SHP77 treated with DMSO at 0.1 percent for 48 hours (cell line): ENCODE data around the gene VTN.

Experiments used
- DNase-seq: peaks from one replicate; lab custom pipeline; 2025; lab: John Stamatoyannopoulos, UW

The VTN gene

GRCh38 chr17:28368915-28369683, 1.0 kb downstream of the VTN start:
- DNase-seq = no peak

DNA sequence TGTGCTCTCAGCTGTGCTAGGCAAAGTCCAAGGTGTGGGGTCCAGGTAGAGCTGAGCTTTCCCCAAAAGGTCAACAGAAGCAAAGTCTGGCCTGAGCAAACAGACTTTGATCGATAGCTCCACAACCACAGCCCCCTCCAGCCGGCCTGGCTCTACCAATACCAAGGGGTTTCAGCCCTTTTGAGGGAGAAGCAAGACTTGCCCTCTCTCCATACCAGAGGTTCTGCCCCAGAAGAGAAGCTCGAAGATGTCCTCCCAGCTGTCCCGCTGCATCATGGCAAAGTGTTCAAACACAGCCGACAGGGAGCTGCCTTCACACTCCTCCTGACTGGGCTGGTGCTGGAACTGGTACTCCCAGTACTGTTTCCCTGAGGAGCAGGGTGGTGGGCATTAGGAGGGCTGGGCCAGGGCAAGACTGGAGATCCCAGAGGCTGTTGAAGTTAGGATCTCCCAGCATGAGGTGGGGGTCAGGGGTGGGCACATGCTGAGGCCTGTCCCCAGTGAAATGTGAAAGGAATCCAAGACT, 1.7 kb downstream of the VTN start:
- no peak for DNase-seq

GRCh38 chr17:28367641-28368305, 2.3 kb downstream of the VTN start:
- DNase-seq = no peak

DNA sequence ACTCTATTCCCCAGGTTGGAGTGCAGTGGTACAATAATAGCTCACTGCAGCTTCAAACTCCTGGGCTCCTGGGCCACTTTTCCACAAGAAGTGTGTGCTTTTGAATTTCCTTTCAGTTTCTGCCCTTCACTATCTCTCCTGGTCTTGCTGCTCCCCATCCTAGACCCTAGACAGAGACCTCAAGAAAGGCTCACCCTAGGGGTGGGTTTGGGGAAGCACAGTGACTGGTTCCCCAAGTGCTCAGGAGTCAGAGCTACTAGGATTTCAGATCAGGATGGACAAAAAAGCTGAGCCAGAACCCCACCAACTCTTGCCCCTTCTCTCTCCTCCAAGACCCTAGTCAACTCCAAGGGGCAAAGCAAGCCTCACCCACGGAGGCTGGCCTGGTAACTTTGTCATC, 3.5 kb downstream of the VTN start:
- no peak for DNase-seq

GRCh38 chr17:28365487-28365886, 4.6 kb downstream of the VTN start:
- no peak for DNase-seq

GRCh38 chr17:28364665-28365363, 5.3 kb downstream of the VTN start, which contains the start of gene SEBOX:
TSS of gene SEBOX (minus strand) at chr17:28365199. CDS start at chr17:28365151, 48 bp downstream.
- no peak for DNase-seq

GRCh38 chr17:28363776-28364650, 6.1 kb downstream of the VTN start:
- DNase-seq = no peak

DNA sequence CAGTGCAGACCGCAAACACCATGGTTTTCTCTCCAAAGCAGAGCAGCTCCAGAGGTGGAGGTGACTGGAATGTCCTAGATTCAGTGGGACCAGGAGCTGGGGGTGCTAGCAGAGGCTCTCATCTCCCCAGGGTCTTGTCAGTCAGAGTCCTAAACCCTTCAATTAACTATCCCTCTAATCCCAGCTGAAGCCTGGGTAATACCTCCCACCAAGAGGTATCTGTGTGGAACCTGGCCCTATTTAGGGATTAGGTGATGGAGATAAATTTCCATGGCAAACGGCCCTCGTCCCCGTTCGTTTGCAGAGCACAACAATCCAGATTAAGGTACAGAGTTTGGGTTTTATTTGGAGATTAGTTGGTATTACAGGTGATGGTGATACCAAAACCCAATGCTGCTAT, 6.9 kb downstream of the VTN start:
- DNase-seq = no peak

- no peak for DNase-seq
These were observed 12.3 kb downstream of the VTN start for GRCh38 chr17:28357901-28358197.

DNA sequence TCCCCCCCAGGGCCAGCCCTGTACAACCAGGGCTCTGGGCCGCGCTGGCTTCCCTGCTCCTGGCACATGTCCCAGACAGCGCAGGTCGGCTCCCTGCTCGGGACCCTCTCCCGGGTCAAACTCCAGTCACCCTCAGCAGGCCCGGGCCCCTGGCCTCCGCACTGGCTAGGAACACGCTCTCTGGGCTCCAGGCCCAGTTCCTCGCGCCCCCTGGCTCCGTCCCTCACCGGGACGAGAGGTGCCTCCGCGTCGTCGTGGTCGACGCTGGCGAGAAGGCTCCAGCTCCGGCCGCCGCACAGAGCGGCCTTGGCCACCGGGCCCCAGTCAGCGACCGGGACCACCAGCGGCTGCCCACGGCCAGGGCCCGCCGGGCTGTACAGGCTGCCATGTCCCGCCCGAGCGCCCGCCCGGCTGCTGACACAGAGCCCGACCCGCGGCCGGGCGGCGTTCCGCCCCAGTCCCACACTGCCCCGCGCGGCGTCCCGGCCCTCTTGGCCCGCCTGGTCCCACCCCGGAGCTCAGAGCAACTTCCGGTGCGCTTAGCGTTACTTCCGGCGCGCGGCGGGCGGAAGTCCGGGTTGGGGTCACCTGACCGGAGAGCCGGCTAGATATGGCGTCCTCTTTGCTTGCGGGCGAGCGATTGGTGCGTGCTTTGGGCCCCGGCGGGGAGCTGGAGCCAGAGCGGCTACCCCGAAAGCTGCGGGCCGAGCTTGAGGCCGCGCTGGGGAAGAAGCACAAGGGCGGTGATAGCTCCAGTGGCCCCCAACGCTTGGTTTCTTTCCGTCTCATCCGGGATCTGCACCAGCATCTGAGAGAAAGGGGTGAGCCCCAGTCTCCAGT, 12.8 kb downstream of the VTN start, which contains the start of gene POLDIP2:
Gene POLDIP2, minus strand, starts transcription at position 467 of the 840 bp plus-strand sequence. Its CDS starts 79 bp downstream, at position 388.
- peak; percentile 83 for DNase-seq

DNA sequence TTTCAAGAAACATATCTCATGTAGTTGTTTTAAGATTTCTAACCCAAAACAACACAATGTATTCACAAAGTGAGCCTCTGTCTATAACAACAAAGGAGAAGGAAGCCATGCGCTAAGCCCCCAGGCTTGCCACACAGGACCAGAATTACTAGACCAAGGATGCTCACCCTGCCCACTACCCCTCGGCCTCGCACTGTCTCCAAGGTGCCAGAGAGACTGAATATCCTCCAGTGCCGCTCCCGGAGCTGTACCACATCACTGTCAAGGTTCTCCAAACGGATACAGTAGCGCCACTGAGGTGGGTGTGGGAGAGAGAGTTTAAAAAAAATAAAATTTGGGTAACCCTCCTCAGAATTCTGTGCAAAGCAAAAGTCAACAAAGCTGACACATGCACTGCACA, 19.8 kb downstream of the VTN start:
- no peak for DNase-seq

DNA sequence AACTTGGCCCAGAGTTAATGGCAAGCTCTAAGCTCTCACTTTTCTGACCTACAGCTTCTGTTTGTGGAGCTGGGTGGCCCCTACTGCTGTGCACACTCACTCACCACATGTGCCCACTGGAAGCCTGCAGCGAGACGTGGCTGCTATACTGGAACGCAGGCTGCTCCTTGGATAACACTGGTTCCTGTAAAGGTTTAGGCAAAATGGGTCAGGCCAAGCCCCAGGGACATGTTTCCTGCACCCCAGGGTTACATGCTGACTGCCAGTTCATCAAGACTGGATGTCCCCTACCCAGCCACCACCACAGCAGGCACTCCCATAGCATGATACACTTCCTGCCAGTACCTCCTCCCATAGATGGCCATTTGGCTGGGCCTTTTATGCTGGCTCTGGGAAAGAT, 21.1 kb downstream of the VTN start:
- DNase-seq = no peak

- DNase-seq = no peak
These were observed 22.7 kb downstream of the VTN start for GRCh38 chr17:28347261-28347891.

- DNase-seq = no peak
These were observed 23.3 kb downstream of the VTN start for GRCh38 chr17:28346746-28347246.

- no peak for DNase-seq
These were observed 23.9 kb downstream of the VTN start for GRCh38 chr17:28346199-28346580.

DNA sequence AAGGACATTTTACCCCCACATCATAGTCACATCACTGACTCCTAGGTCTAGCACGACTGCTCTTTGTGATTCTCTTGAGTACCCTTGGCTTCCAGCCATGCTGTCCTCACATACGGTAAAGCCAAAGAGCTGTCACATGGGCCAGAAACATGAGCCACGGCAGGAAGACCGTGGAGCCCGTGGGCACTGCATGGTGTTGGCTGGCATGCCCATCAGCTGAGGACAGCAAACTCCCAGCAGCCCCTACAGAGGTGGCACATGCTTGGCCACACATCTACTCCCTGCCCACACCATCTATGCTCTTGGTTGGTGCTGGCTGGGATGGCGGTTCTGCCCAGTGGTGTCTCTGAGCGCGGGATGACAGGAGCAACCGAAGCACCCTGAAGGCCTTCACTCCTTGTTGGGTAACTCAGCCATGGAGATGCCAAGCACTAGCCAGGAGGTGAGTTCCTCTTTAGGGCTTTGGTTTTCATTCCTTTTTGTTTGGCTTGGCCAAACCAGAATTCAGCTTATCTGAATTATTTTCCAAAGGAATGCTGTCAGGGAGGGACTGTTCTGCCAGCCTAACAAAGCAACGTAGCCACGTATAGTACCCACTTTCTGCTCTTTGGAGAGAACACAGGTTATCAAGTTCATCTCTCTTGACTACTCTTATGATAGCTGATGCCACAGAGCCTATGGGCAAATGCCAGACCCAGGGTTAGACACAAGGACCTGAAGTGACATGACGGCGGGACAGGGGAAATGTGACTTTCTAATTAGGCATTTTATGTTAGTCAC, 24.5 kb downstream of the VTN start:
- no peak for DNase-seq

DNA sequence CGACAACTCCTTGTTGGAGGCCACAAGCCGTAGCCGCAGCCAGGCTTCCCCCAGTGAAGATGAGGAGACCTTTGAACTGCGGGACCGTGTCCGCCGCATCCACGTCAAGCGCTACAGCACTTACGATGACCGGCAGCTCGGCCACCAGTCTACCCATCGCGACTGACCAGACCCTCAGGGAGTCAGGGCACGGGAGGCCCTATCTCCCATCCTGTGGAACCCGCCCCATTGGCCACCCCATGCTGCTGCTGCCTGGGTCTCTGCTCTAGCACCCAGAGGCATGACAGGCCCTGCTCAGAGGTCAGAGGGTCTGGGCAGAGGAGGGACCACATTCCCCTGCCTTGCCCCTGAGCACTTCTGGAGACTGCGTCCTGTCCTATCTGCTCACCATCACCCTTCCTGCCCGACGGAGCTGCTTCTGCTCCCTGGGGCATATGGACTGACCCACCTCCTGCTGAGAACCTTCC, 25.6 kb downstream of the VTN start:
- no peak for DNase-seq

DNA sequence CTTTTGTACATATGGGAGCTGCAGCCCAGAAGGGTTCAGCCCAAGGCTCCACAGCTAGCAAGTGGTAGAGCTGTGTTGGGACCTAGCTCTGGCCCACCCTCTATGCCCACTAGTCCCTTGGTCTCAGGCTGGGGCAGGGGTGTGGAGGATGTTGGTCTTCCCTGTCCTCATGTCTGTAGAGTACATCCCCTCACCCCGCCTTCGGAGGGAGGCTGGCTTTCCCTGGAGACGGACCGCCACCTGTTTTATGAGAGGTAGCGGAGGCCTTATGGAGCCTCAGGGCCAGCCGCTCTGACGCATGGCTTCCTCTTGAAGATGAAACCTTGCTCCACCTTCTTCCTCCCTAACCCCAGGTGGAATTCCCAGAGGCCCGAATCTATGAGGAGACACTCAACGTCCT, 26.1 kb downstream of the VTN start:
- no peak for DNase-seq

- no peak for DNase-seq
These were observed 26.6 kb downstream of the VTN start for GRCh38 chr17:28343491-28343932.
